Daoy (cell line): ENCODE measurements around the gene HNRNPC. TPM values are rescaled to one million over a fixed set of nuclear protein-coding genes. Genes with fewer than 3 reads are reported as not detected.
"Not testable (repeated sequence)": the region's sequence is repeated elsewhere in the genome, so short reads cannot be mapped to it uniquely, and the experiment has no call there.

ENCODE experiments used
- DNase-seq: peaks from one replicate; pipeline ENCODE4 v3.0.0-alpha.2; 2015; ENCODE audit warnings: low read depth
- total RNA-seq: library from RNA; depleted of rRNA; stranded (reverse); fragments of >200 nt; shearing (Covaris generic); gene quantifications from 2 replicates; pipeline ENCODE4 v1.2.3, GENCODE V29; 2014

The HNRNPC gene
- total RNA-seq, 1 experiment from 2014 or later, result 1,331 TPM

- no peak for DNase-seq
These were observed 23.4 kb downstream of the HNRNPC start for GRCh38 chr14:21245813-21246212.

- no peak for DNase-seq
These were observed 24.7 kb downstream of the HNRNPC start for GRCh38 chr14:21244544-21244943.

GRCh38 chr14:21241218-21241819 lies 27.9 kb downstream of the HNRNPC start:
- no peak for DNase-seq

GRCh38 chr14:21240417-21240816 lies 28.8 kb downstream of the HNRNPC start:
- DNase-seq, result no peak

- DNase-seq, result no peak
These were observed 30.3 kb downstream of the HNRNPC start for GRCh38 chr14:21238823-21239518.

GRCh38 chr14:21236948-21237797 lies 32.1 kb downstream of the HNRNPC start:
- no peak for DNase-seq

- DNase-seq, result no peak
These were observed 35.1 kb downstream of the HNRNPC start for GRCh38 chr14:21234112-21234511.

GRCh38 chr14:21233457-21234076 lies 35.7 kb downstream of the HNRNPC start:
- no peak for DNase-seq

GRCh38 chr14:21231020-21231652 lies 38.1 kb downstream of the HNRNPC start:
- DNase-seq, result no peak

- no peak for DNase-seq
These were observed 39.4 kb downstream of the HNRNPC start for GRCh38 chr14:21229821-21230220.

- DNase-seq, result no peak
These were observed 41.3 kb downstream of the HNRNPC start for GRCh38 chr14:21227981-21228380.

GRCh38 chr14:21227150-21227549 lies 42.1 kb downstream of the HNRNPC start:
- no peak for DNase-seq

GRCh38 chr14:21226467-21226866 lies 42.8 kb downstream of the HNRNPC start:
- DNase-seq, result no peak

GRCh38 chr14:21225164-21225563 lies 44.1 kb downstream of the HNRNPC start:
- DNase-seq, result not testable (repeated sequence)

GRCh38 chr14:21220874-21221477 lies 48.3 kb downstream of the HNRNPC start:
- no peak for DNase-seq

- no peak for DNase-seq
These were observed 49.6 kb downstream of the HNRNPC start for GRCh38 chr14:21219561-21220111.

GRCh38 chr14:21219120-21219519 lies 50.1 kb downstream of the HNRNPC start:
- no peak for DNase-seq

GRCh38 chr14:21215879-21216251 lies 53.4 kb downstream of the HNRNPC start:
- no peak for DNase-seq

GRCh38 chr14:21215130-21215878 lies 53.9 kb downstream of the HNRNPC start:
- DNase-seq, result no peak

GRCh38 chr14:21213652-21214051 lies 55.6 kb downstream of the HNRNPC start:
- DNase-seq, result no peak
